BE2C (cell line): ENCODE data around the gene KRT76.

Experiments
- DNase-seq: peaks from one replicate; pipeline ENCODE4 v3.0.0-alpha.2; 2020
- H3K27me3 ChIP-seq: fragments of 250-450 bp; sonication (Bioruptor Pico); 2 replicates; pipeline ENCODE4 v1.5.1; 2020; ENCODE audit warnings: mild to moderate bottlenecking
- H3K36me3 ChIP-seq: fragments of 250-450 bp; sonication (Bioruptor Pico); 2 replicates; pipeline ENCODE4 v1.5.1; 2020; ENCODE audit warnings: mild to moderate bottlenecking
- H3K4me1 ChIP-seq: fragments of 250-450 bp; sonication (Bioruptor Pico); 2 replicates; pipeline ENCODE4 v1.5.1; 2020
- H3K4me3 ChIP-seq: 2 replicates; pipeline ENCODE4 v1.5.1; 2011; ENCODE audit warnings: low read depth, low read length
- H3K9me3 ChIP-seq: fragments of 250-450 bp; sonication (Bioruptor Pico); 2 replicates; pipeline ENCODE4 v1.5.1; 2020
- TF ChIP-seq, protein P1 (sequence below): IDR thresholded peaks from 2 replicates; pipeline ENCODE4 v1.5.1; 2012; ENCODE audit warnings: mild to moderate bottlenecking, low read depth, low read length

Gene KRT76

DNA sequence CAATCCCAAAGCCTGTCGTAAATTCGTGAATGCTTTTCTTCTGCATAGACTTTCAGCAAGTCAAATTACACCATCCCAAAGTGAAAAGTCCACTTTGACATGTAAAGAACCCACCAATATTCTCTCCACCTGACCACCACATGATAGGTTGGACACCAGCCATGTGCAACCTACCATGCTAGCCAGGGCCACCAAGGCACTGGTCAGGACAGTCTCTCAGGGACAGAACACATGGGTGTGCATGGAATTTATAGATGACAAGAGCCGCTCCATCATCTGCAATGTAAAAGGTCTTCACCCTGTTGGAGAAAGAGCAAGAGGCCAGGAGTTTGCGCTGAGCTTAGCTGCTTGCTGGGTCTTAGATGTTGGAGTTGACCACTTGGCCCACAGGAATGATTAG is 5.4 kb upstream of the KRT76 start:
- Histone ChIP-seq H3K4me3 (no peak overlapping the region), H3K4me1 (no peaks in the 10 kb centered on the region), H3K36me3 (no peaks in the 10 kb centered on the region), H3K9me3 (no peaks in the 10 kb centered on the region), H3K27me3 (peaks cover 19% of the 10 kb centered on the region)
- TF ChIP-seq, protein P1, sequence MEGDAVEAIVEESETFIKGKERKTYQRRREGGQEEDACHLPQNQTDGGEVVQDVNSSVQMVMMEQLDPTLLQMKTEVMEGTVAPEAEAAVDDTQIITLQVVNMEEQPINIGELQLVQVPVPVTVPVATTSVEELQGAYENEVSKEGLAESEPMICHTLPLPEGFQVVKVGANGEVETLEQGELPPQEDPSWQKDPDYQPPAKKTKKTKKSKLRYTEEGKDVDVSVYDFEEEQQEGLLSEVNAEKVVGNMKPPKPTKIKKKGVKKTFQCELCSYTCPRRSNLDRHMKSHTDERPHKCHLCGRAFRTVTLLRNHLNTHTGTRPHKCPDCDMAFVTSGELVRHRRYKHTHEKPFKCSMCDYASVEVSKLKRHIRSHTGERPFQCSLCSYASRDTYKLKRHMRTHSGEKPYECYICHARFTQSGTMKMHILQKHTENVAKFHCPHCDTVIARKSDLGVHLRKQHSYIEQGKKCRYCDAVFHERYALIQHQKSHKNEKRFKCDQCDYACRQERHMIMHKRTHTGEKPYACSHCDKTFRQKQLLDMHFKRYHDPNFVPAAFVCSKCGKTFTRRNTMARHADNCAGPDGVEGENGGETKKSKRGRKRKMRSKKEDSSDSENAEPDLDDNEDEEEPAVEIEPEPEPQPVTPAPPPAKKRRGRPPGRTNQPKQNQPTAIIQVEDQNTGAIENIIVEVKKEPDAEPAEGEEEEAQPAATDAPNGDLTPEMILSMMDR, result no peak
- no peak for DNase-seq

DNA sequence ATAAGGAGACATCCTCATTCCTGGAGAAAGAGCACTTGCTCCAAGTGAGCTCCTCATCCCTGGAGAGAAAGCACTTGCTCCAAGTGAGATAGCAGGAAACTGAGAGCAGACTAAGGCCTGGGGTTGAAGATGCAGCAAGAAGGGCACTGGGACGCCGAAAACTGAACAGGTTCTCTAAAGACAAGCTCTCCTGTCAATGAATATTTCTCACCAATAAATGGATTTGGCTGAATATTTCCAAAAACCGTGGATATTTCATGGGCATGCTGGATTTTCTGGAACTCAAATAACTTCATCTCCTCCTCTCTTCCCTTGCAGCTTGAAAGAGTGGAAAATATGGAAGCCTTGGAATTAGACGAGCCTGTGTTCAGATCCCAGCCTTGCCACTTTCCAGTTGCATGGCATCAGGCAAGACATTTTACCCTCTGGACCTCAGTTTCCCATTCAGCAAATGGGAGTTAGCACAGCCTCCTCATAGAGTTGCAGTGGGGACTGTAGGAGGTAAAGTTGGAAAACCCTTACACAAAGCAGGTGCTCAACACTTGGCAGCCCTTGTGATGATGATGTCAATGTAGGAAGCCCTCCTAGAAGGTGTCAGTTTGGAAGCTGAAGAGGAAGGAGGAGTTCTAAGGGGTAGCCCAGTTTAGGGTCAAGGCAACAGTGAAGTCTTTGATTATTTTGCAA is 4.4 kb upstream of the KRT76 start:
- Histone ChIP-seq H3K4me1 (no peaks in the 10 kb centered on the region), H3K9me3 (no peaks in the 10 kb centered on the region), H3K4me3 (no peak overlapping the region), H3K36me3 (no peaks in the 10 kb centered on the region), H3K27me3 (peaks cover 16% of the 10 kb centered on the region)
- no peak for DNase-seq
- TF ChIP-seq, protein P1, result no peak

- Histone ChIP-seq H3K27me3 (peaks cover 17% of the 10 kb centered on the region), H3K4me1 (no peaks in the 10 kb centered on the region), H3K9me3 (no peaks in the 10 kb centered on the region), H3K4me3 (no peak overlapping the region), H3K36me3 (no peaks in the 10 kb centered on the region)
- no peak for DNase-seq
- TF ChIP-seq, protein P1, result no peak
These were observed 2.8 kb upstream of the KRT76 start for GRCh38 chr12:52779914-52780313.

DNA sequence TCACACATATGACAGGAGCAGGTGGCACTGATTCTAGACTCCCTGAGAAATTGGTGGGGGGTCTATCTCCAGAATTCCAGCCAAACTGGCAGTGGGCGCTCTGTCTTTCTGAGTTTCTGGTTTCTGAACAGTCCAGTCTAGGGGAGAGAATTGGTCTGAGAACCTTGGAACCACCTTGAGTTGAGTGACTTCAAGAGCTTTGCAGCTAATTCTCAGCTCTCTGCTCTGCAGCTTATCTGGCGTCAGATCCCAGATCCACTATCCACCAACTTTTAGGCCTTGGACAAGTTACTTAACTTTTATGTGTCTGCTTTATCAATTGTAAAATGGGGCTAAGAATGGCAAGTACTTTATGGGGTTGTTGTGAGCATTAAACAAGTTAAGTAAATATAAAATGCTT is 1.7 kb upstream of the KRT76 start:
- Histone ChIP-seq H3K4me1 (no peaks in the 10 kb centered on the region), H3K9me3 (no peaks in the 10 kb centered on the region), H3K4me3 (no peak overlapping the region), H3K27me3 (peaks cover 16% of the 10 kb centered on the region), H3K36me3 (no peaks in the 10 kb centered on the region)
- DNase-seq, result no peak
- TF ChIP-seq, protein P1, result no peak

GRCh38 chr12:52777566-52777965 is 421 bp upstream of the KRT76 start:
- TF ChIP-seq, protein P1, result no peak
- Histone ChIP-seq H3K9me3 (no peaks in the 10 kb centered on the region), H3K4me1 (no peaks in the 10 kb centered on the region), H3K36me3 (no peaks in the 10 kb centered on the region), H3K27me3 (peaks cover 13% of the 10 kb centered on the region), H3K4me3 (no peak overlapping the region)
- DNase-seq, result no peak

GRCh38 chr12:52776435-52776834 is 710 bp downstream of the KRT76 start:
- H3K9me3 ChIP-seq, result no peaks in the 10 kb centered on the region
- TF ChIP-seq, protein P1, result no peak
- H3K4me3 ChIP-seq, result no peak overlapping the region
- peaks cover 13% of the 10 kb centered on the region for H3K27me3 ChIP-seq
- H3K36me3 ChIP-seq, result no peaks in the 10 kb centered on the region
- H3K4me1 ChIP-seq, result no peaks in the 10 kb centered on the region
- DNase-seq, result no peak
